HG03439 (cell line): ENCODE data around the gene MYH6.
"Not testable (repeated sequence)": the region's sequence is repeated elsewhere in the genome, so short reads cannot be mapped to it uniquely, and the experiment has no call there.

Experiments
- ATAC-seq: cut with Tn5 transposase; IDR thresholded peaks from one replicate; pipeline ENCODE4 v1.9.1; 2021; ENCODE audit warnings: mild to moderate bottlenecking, moderate library complexity; ENCODE audit not compliant: unreplicated experiment

The MYH6 gene

DNA sequence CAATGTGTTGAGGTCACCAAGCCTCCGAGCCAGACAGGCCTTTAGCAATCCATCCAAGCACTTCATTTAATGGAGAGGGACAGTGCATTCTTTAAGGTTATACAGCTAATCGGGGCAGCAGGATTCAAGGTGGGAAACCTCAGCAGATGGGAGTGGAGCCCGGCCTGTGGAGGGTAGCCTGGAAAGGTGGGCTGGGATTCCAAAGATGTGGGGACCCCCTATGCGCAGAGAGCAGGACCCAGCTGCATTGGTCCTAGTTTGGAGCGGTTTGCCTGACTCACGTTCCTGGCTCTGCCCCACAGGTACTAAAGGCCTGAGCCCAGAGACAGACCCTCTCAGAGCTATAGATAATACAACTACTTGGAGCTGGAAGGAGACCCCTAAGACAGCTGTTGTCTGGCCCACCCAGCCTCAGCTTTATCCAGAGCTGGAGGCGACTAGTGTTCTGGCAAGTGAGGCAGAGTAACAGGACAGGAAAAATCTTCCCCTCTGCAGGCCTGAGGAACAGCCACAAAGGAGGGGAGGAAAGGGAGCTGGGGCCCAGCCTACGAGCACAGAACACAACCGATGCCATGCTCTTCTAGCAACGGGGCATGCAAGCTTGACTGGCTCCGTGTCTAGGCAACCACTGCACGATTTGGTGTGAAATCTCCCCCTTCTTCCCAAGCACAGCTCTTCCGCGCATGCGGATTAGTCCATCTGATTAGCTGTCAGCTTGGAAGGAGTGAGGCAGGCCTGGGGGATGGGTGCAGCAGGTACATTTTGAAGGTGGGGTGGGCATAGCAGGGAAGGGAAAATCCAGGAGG, 28.5 kb upstream of the MYH6 start:
- ATAC-seq, result no peak

DNA sequence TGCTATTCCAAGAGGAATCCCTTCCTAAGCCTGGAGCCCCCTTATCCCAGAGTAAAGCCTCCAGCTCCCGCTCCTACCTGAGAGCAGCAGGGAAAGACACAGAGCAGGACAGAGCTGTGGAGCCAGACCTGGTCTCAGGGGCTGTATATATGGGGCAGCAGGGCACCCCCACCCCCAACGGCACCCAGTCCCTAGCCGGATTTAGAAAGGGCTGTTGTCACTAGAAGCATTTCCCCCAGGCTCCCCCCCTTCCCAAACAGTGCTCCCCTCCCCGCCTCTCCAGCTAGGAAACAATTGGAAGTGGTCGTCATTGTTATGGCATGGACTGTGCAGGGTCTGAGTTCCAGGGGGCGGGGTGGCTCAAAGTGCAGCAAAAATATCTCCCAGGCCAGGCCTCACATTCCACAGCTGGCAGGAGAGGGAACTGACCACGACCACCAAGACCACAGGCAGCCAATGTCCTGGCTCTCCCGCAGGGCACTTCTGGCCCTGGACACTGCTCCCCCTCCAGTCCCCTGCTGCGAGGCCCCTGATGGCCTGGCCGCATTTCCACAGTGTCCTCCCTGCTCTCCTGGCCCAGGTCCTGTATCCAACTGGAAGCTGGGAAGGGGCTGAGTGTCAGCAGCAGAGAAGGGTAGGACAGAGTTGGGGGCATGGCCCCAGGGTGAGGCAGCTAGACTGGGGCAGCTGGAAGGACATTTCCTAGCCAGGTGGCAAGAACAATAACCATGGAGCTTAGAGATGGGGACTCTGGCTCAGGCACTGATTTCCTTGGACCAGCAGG, 27.7 kb upstream of the MYH6 start, which contains the start of gene MYH7:
Gene MYH7 (minus strand): TSS at position 118 of the 784 bp plus-strand sequence. CDS start 1,928 bp downstream, outside the sequence.
- no peak for ATAC-seq

DNA sequence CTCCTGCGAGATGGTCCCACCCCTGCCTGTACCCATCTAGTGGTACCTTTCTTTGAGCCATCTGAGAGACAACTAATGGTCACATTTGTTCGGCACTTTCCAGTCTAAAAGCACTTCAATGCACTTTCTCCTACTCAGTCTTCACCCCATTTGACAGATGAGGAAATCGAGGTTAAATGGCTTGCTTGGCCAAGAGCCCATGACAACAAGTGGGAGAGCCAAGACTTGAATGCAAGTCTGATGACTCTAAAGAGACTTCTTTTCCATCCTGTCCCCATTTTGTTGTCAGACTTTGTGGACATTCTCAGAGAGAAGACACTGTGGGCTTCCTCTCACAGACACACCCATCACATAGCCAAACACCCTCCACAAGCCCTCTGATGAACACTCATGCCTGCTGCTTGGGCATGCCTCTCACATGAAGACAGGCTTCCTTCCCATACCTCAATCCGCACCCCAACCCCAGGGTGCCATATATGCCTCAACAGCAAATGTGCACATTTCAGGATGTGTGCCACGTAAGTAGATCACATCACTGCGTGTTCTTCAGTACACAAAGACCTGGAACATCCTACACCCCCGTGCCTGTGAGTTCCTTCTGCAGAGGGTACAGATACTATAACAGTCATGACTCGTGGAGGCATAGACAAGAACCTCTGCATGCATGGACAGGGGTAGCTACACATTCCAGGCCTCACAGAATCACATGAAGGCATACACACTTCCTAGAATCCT, 26.6 kb upstream of the MYH6 start:
- no peak for ATAC-seq

DNA sequence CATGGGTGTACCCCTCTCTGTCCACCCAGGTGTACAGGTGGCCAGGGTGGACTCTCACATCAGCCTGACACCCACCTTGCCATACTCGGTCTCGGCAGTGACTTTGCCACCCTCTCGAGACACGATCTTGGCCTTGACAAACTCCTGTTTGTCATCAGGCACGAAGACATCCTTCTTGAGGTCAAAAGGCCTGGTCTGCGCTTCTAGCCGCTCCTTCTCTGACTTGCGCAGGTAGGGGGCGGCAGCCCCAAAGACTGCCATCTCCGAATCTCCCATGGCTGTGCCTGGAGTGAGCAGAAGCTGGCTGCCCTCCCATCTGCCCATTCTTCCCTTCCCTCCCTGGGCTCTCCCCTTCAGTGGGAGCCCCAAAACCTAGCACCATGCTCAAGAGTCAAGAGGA, 25.4 kb upstream of the MYH6 start:
- ATAC-seq, result no peak

DNA sequence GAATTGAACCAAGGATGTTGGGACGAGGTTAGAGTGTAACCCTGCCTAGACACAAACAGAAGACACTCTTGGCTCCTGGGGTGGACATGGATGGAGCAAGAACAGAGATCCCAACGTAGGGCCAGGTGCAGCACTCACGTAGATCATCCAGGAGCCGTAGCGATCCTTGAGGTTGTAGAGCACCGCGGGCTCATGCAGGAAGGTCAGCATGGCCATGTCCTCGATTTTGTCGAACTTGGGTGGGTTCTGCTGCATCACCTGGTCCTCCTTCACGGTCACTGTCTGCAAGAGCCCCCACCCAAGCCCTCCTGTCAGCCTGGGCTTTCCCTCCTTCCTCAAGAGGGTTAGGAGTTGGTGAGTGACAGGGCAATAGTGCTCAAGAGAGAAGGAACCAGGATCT, 24.9 kb upstream of the MYH6 start:
- ATAC-seq, result no peak

DNA sequence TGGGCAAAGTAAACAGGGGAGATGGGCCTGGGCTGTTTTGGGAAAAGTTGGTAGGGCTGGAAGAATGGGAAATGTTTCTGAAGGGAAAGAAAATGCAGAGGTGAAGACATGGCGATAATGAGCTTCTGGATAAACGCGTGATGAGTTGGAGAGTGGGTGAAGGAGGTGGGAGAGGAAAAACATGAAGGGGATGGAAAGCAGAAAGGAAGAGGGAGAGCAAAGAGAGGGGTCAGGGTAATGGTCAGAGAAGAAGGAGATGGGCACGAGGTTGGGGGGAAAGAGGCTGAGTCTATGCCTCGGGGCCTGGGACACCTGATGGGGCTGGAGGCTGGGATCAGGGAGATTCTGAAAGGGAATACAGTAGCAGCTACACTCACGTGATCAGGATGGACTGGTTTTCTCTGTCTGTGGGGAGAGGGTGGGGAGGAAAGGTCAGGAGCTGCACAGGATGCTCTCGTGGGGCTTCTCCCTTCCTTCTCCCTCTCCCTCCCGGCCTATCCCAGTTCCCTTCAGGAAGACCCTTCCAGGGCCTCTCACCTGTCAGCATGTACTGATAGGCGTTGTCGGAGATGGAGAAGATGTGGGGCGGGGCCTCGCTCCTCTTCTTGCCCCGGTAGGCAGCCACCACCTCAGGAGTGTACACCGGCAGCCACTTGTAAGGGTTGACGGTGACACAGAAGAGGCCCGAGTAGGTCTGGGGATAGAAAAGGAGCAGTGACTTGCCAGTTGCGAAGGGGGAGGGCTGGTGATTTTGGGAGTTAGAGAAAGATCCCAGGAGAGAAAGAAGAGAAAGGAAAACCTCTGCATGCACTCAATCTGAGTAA, 24.2 kb upstream of the MYH6 start:
- no peak for ATAC-seq

DNA sequence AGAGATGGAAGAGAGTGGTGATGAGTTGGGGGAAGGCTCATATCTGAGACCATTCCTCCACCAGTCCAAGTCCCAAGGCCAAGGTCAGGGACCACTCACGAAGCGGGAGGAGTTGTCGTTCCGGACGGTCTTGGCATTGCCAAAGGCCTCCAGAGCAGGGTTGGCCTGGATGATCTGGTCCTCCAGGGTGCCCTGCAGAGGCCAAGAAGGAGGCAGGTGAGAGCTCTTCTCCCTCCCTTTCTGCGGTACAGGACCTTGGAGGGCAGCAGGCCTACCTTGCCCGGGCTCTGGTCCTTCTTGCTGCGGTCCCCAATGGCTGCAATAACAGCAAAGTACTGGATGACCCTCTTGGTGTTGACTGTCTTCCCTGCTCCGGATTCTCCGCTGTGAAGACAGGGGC, 23.4 kb upstream of the MYH6 start:
- no peak for ATAC-seq

DNA sequence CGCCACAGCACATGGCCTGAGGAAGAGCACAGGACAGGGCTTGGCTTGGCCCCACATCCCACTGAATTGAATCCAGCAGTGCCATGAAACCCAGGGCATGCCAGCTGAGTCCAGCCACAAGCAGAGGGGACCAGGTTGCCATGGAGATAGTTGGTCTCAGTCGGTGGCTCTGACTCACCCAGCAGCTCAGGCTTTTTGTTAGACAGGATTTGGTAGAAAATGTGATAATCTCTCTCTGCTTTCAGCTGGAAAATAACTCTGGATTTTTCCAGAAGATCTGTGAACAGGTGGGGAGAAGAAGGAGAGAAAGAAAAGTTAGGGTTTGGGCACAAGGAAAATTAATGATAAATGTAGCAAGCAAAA, 22.6 kb upstream of the MYH6 start:
- no peak for ATAC-seq

DNA sequence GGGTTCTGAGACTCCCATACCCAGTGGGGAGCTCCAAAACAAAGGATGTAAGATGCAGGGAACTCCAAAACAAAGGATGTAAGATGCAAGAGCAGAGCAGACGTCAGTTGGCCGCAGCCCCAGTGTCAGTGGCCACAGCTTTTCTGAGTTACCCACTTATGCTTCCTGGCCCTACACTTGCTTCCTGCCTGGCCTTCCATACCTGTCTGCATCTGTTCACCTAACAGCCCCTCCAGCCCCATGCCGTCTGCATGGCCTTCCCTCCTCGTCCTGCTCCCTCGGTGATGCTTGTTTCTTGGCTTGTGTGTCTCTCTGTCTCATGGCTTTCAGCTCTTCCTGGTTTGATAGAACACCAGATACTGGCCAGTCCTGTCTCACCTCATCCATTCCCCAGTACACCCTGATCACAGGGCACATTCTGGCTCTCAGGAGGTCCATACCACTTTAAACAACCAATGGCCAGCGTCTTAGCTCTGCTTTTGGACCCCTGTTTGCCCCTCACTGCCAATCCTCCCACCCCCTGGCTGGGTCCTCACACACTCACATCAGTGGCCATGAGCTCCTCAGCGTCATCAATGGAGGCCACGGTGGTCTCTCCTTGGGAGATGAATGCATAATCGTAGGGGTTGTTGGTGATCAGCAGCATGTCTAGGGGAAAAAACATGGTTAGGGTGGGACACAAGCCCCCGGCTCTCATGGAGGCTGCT, 22.1 kb upstream of the MYH6 start:
- no peak for ATAC-seq

DNA sequence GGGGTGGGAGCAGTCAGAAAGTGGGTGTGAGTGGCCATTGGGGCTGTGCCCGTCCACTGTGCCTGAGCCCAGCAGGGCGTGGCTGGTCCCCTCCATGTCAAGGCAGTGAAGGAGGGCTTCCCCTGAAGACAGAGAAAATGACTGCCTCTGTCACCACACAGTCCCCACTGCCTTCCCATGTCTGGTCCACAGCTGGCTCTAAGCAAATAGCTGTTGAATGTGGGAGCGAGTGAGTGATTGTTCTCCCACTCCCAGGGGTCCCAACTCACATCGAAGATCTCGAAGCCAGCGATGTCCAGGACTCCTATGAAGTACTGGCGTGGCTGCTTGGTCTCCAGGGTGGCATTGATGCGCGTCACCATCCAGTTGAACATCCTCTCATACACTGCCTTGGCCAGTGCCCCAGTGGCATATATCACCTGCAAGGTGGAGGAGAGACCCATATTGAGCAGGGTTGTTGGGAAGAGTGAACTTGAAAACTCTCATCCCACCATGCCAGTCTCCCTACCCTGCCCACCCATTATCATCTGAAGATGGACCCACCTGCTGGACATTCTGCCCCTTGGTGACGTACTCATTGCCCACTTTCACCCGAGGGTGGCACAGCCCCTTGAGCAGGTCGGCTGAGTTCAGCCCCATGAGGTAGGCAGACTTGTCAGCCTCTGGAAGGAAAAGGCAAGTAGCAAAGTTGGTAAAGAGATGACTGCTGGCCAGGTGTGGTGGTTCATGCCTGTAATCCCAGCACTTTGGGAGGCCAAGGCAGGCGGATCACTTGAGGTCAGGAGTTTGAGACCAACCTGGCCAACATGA, 20.8 kb upstream of the MYH6 start:
- no peak for ATAC-seq

DNA sequence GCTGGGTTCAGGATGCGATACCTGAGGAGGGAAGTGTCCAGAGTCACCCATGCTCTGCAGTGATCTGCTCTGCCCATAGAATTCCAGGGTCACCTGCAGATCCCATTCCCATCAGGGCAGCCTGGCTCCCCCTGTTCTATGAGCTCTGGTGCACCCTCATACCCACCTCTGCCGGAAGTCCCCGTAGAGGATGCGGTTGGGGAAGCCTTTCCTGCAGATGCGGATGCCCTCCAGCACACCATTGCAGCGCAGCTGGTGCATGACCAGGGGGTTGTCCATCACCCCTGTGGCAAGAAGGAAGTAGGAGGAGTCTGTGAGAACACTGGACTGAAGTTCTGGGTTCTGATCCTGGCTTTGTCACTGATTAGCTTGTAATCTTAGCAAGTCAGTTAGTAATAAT, 17.7 kb upstream of the MYH6 start:
- not testable (repeated sequence) for ATAC-seq

DNA sequence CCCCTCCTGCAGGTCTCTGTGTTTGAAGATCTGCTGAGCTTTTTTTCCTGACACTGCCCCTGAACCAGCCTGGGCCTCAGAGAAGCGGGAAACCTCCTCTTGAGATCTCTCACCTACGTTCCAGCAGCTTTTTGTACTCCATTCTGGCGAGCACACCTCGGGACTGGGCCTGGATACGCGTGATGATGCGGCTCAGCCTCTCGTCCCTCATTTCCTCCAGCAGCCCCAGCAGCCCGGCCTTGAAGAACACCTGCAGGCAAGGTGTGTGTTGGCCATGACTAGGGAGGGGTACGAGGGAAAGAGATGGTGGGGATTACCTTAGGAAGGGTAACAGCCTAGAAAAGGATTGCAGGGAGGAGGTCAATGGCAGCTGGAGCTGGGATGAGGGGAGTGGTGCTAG, 17.1 kb upstream of the MYH6 start:
- no peak for ATAC-seq

DNA sequence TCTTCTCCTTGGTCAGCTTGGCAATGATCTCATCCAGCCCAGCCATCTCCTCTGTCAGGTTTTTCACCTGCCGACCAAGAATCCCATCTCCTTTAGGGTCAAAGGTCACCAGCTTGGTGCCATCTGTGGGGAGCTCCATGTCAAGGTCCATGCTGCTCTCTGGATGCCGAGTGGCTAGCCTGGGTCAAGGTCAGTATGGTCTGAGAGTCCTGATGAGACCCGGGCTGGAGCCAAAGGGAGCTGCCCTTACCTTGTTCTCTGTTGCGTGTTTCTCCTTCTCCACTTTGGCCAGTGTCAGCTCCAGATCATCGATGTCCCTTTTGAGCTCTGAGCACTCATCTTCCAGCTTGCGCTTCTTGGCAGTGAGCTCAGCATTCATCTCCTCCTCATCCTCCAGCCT, 15.6 kb upstream of the MYH6 start:
- no peak for ATAC-seq

DNA sequence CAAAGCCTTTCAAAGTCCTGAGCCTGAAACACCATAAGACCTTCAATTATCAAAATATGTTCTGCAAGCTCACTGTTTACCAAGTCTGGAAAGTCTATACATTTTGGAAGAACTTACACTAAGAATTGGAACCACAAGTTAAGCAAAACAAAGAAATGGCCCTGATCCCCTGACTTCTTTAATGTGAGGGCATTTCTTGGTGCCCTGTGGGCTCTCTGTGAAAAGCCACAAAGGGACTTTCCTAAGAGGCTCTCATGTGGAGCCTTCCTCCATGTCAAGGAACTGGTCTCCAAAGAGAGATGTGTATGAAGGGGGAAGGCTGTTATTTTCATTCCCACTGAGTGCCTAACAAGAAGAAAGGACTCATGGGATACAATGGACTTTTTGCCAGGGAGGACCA, 13.5 kb upstream of the MYH6 start:
- no peak for ATAC-seq

DNA sequence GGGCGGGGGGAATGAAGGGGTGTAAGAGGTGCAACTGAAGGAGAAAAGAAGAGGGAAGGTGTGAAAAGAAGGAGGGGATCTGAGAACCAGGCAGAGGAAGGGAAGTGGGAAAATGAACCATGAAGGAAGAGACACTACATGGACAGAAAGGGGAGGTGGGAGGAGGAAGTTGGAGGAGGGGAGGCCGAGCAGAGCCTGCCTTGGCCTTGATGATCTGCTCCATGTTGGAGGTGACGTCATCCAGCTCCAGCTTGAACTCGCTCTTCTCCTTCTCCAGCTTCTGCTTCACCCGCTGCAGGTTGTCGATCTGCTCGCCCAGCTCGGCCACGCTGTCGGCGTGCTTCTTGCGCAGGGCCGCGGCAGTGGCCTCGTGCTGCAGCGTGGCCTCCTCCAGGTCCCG, 11.6 kb upstream of the MYH6 start:
- not testable (repeated sequence) for ATAC-seq

DNA sequence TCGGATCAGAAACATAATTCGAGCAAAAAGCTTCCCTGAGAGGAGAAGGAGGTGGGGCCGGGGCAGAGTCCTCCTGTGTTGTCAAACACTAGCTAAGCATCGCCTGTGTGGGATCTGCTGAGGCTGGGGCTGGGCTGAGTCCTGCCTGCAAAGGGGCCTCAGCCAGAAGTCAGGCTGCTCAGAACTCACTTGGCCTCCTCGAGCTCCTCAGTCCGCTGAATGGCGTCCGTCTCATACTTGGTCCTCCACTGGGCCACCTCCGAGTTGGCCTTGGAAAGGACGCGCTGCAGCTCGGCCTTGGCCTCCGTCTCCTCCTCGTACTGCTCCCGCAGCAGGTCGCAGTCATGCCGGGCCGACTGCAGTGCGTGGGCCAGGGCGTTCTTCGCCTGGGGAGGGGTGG, 9.9 kb upstream of the MYH6 start:
- no peak for ATAC-seq

DNA sequence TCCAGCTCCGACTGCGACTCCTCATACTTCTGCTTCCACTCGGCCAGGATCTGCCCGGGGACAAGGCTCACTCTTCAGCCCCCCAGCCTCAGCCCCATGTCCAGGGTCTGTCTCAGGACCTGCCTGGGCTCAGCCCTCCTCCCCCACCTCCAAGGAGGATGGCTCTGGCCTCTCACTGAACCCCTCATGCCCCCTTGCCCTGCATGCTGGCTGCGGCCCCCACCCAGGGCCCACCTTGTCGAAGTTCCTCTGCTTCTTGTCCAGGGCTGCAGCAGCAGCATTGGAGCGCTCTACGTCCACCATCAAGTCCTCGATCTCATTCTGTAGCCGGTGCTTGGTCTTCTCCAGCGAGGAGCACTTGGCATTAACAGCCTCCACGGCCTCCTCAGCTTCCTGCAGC, 9.2 kb upstream of the MYH6 start:
- ATAC-seq, result not testable (repeated sequence)

DNA sequence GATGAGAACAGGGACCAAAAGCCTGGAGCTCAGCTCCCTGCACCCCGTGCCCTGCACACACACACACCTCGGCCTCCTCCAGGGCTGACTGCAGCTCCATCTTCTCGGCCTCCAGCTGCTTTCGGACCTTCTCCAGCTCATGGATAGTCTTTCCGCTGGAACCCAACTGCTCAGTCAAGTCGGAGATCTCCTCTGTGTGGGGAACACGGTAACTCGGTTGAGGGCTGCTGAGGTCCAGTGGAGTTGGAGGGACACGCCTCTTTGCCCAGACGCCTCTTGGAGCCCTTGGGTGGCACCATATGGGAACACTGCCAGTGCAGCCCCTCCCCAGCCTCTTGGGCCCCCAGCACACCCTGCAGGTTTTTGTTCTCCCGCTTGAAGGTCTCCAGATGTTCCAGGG, 8.7 kb upstream of the MYH6 start:
- ATAC-seq, result no peak
